ENCODE results near the gene TMEM255A.

TMEM255A gene

DNA sequence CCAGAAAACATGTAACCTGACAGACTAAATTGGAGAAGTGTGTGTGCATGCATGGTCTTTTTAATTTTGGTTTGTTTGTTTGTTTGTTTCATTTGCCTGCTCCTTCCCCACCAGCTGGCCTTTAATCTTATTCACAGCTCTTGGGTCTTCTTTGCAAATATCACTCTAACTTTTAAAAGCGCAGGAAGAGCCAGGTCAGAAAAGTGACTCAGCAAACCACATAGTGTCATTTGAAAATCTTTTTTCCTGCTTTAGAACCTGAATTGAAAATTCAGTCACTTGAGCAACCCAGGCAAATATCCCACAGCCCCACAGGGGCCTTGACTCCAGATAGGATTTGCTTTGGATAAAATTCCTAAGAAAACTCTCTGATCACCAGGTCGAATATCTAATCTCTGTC lies 4.6 kb downstream of the TMEM255A start:
- DNase-seq, result no peak

DNA sequence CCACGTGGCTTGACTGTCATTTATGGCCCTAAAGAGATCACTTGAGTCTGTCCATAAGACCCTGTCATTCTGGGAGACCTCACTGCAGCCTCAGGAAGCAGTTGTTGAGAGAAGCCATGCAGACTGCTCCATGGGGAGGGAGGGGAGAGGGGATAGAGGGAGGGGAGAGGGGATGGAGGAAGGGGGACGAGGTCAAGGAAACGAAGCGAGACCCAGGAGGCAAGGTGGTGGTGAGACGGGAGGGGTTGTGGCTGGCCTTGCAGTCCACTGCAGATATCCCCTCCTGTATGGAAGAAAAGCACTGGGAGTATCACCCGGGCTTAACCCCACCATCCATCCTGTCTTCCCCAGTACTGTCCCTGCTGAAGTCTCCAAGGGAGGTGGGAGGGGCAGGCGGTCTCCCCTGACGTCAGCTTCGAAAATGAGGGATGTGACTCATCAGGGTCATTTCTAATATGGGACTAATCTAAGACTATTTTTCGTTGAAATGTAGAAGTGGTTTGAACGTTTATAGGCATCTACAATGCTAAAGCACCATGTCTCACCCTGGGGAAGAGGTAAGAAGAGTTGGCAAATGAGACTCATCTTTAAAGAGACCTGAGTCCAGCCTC lies 5.6 kb downstream of the TMEM255A start:
- no peak for DNase-seq

DNA sequence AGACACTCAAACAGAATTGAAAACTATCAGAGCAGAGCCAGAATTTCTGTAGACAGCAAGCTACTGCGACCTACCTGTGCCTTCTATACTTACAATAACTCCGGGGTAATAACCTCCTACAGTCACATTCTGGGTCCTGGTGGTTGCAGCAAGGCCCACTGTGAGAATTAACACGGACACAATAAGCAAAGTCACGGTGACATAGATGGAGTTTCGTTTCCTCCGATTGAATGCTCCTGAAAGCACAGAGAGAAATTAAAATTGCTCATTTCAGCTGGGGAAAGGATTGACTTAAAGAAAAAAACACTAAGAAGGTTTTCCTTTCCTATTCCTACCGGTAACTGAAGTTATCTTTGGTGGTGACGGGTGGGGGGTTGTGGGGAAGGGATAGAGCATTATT lies 7.0 kb downstream of the TMEM255A start:
- DNase-seq, result no peak

DNA sequence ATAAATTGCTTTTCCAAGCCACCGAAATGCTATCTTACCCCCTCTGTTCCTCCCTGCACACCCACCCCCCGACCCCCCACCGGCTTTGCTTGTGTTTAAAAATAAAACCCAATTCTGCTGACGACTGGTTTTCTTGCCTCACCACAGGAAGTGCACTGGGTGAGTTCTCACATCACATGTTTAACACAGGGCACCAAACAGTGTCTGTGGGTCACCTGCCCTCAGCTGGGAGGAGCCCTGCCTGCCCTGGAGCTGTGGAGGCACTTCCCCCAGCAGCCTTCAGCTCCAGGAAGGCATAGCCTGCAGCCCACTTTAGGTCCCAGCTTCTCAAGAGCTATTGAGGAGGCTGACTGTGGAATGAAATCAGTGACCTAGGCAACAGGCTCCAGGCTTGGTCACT lies 8.8 kb downstream of the TMEM255A start:
- DNase-seq, result peak; percentile 29

DNA sequence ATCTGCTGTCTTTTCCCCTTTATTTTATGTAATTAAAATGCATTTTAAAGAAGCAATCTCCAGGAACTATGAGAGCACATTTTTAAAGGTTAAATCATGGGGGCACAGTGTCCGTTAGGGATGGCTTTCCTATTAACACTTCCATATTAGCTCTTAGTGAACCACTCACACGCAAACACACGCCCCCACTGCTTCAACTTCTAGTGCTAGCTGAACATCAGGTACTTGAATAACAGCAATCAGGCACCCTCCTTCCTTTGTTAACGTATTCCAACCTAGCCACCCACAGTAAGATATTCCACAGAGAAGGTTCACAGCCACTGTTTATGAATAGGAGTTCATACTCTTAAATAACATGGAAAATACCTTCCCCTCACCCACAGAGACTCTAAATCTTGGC lies 9.3 kb downstream of the TMEM255A start:
- no peak for DNase-seq

DNA sequence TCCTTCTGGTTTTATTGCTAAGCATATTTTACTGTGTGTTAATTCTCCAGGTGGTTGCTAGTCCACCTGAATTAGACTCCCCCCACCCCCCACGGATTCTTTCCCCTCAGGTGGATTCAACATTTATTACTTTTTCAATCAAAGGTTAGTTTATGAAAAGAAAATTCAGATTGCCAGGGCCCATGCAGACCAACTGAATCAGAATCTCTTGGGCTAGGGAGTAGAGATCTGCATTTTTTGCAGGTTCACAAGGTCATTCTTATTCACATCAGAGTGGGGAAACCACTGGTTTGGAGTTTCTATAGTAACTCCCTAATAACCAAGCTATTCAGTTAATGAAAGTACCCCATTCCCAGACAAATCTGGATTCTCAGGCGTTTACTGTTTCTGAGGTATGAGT lies 9.8 kb downstream of the TMEM255A start:
- DNase-seq, result no peak

- DNase-seq, result no peak
These were observed 11.3 kb downstream of the TMEM255A start for GRCh38 chrX:120299928-120300327.

- DNase-seq, result no peak
These were observed 13.3 kb downstream of the TMEM255A start for GRCh38 chrX:120297923-120298322.

- no peak for DNase-seq
These were observed 16.6 kb downstream of the TMEM255A start for GRCh38 chrX:120294651-120295050.

GRCh38 chrX:120293015-120293414 lies 18.2 kb downstream of the TMEM255A start:
- no peak for DNase-seq

DNA sequence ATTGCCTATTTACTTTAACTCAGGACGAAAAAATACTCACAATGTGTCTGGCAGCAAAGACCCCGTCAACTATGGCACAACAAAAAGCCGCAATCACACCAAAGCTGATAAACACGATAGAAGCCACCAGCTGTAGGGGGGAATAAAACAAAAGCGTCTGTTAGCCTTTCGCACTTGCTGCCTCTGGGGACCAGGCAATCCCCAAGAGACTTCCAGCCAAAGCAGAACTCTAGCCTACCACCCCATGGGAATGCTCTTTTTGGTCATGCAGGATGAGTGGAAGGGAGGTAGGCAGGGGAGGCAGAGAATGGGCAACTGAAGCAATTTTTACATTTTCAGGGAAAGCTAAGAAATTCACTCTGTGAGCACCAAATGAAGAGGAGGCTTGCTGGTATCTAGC lies 20.1 kb downstream of the TMEM255A start:
- no peak for DNase-seq

DNA sequence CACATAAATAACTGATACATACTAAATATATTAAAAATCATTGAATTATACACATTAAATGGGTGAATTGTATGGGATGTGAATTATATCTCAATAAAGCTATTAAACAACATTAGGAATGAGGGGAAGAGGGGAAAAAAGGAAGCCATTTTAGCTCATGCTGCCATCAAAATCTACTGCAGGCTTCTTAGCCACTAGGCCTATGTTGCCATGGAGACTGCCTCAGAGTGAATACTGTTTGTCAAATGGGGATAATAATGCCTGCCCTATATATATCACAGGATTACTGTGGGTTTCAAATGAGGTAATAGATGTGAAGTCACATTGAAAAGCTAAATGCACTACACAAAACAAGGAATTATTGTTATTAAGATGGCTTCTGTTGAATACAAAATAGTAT lies 21.2 kb downstream of the TMEM255A start:
- no peak for DNase-seq

DNA sequence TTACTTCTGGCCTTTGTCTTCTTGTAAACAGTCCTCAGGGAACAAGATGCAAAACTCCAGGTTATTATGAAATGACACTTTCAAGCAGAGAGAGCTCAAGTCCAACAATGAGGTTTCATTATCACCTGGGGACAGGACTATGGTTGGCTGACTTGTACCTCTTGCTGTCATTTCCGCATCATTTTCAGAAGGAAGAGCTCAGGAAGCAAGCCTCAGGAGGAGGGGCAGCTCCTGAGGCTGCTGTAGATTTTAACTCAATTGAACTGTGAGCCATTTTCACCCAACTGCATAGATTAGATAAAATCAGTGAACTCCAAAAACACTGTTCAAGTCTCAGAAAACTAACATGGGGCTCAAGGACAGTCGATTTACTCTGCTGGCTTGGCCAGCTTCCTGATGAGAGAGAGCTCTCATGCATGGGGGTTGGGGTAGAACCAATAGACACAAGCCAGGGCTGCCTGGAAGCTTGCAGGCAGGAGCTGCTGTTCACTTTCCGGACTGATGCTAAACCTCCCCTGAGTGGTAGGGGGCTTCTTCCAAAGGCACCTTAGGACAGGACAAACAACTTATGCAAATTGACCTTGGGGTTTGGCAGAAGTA lies 23.6 kb downstream of the TMEM255A start:
- DNase-seq, result no peak

- DNase-seq, result no peak
These were observed 24.3 kb downstream of the TMEM255A start for GRCh38 chrX:120286733-120287512.

DNA sequence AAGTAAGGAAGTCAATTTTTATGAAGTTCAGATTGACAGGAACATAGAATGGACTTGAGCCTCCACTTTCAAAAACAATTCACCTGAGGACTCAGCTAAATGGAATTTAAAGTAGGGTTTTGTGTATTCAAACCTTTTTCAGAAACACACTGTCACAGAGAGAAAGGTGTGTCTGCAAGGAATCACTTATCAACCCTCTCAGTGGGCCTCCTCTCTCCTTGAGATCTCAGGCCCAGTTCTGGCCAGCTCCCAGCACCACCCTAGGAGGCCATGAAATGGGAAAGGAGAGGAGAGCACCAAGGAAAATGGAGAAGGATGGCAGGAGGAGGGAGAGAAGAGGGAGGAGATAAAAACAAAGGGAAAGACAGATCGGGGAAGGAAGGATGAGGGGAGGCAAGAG lies 28.6 kb downstream of the TMEM255A start:
- DNase-seq, result no peak

DNA sequence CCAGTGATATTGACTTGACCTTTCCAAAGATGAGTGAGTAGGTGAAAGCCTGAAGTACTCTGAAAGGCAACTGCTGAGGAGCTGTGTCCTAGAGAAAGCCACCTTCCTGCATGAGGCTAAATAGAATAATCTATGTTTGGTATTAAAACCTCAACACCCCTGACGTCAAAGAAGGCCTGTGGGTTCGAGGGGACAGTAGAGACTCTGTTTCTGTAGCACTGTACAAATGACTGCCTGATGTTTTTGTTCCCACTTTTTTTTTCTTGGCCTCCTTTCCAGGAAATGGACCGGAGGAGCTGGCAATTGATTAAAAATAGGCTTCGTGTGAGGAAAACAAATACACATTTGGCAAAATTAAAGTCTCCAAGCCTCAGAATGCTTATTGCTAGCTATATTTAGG lies 29.5 kb downstream of the TMEM255A start:
- no peak for DNase-seq

- DNase-seq, result no peak
These were observed 30.1 kb downstream of the TMEM255A start for GRCh38 chrX:120281021-120281624.

DNA sequence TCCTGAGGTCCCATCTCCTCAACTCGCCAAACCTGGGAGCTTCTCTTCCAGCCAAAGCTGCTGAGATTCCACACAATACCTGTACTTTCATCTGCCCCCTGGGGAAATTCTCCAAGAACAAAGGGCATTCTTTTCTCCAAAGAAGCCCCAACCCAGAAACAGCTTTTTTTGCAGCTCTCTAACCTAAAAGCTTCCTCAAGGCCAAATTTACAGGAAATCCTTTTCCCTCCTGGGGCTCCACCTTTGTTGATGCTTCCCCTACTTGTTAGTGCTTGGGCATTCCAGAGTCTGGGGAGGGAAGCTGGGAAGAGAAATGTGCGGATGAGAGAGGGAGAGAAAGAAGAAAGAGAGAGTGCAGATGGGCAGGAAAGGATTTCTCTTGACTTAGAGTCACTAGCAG lies 36.3 kb downstream of the TMEM255A start:
- DNase-seq, result no peak

- no peak for DNase-seq
These were observed 37.1 kb downstream of the TMEM255A start for GRCh38 chrX:120274145-120274544.

DNA sequence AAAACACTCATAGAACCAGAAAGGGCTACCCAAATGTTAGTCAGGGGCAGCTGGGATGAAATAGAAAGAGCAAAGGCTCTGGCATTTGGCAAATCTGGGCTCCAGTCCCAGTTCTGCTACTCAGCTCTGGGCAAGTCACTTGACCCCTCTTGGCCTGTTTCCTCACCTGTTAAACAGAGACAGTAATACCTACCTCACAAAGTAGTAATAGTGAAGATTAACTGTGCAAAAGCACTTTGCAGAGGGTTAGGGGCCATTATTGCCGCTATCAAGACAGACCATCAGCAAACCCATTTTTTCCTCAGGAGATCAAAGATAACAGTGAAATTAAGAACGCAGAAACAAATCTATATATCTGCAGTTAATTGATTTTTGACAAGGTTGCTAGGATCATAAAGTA lies 40.0 kb downstream of the TMEM255A start:
- no peak for DNase-seq

DNA sequence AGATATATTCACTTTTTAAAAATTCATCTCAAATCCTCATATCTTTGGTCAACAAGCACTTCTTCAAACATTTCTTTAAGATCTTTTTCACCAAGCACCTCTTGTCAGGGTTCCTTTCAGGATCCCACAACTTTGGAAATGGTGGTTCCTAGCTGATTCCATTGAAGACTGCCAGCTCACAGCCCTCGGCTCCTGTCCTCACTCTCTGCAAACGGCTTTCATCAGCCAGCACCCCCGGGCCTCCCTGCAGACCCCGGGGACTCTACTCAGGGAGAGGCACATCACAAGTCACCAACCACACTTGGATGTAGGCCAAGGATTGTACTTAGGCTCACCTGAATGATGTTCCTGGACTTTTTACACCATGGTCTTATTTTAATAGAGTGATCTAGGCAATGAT lies 40.7 kb downstream of the TMEM255A start:
- no peak for DNase-seq

- DNase-seq, result no peak
These were observed 41.8 kb downstream of the TMEM255A start for GRCh38 chrX:120269373-120270035.

GRCh38 chrX:120264341-120264740 lies 46.9 kb downstream of the TMEM255A start:
- DNase-seq, result no peak
